GM21737 (cell line): Measurements from ENCODE around the gene IPO9.
"Not testable (repeated sequence)": the region's sequence is repeated elsewhere in the genome, so short reads cannot be mapped to it uniquely, and the experiment has no call there.

Source experiments
- ATAC-seq: cut with Tn5 transposase; IDR thresholded peaks from one replicate; pipeline ENCODE4 v1.9.1; 2021; ENCODE audit warnings: mild to moderate bottlenecking, moderate library complexity; ENCODE audit not compliant: unreplicated experiment

The IPO9 gene

DNA sequence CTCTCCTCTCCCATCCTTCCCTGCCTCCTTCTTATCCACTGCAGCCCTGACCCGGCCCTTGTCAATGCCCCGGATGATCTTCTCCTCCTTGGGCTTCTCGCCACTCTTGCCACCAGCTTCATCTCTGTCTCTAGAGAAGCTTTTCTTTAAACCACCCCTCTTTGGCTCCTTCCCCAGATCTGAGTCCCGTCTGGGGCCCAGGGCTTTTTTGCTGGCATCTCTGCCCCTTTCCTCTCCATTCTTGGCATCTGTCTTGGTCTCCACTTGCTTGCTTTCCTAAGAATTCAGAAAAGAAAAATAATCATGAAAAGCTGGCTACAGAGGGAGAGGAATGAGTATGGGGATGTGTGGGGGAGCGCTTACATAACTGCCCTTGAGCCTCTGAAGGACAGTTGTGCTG, 71.5 kb downstream of the IPO9 start:
- no peak for ATAC-seq

DNA sequence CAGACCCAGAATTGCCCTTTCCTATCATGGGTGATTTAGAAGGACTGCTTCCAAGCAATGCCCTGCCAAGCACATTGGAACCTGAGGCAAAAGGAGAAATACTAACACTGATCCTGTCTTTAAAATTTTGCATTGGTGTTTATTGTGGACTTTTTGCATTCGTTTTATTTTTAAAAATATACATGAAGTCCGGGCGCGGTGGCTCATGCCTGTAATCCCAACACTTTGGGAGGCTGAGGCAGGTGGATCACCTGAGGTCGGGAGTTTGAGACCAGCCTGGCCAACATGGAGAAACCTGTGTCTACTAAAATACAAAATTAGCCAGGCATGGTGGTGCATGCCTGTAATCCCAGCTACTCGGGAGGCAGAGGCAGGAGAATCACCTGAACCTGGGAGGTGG, 72.1 kb downstream of the IPO9 start:
- ATAC-seq: not testable (repeated sequence)

DNA sequence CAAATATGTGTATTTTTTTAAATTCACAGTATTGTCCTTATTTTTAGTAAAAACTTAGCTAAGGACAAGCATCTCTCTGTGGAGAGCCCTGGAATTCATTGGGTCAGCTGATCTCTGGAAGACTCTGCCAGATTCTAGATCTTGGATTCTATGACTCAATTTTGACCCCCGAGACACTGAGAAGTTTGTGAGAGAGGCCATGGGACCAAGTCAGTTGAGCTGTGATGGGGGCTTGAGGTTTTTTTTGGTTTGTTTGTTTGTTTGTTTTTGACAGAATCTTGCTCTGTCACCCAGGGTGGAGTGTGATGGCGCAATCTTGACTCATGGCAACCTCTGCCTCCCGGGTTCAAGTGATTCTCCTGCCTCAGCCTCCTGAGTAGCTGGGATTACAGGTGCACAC, 73.2 kb downstream of the IPO9 start:
- no peak for ATAC-seq

DNA sequence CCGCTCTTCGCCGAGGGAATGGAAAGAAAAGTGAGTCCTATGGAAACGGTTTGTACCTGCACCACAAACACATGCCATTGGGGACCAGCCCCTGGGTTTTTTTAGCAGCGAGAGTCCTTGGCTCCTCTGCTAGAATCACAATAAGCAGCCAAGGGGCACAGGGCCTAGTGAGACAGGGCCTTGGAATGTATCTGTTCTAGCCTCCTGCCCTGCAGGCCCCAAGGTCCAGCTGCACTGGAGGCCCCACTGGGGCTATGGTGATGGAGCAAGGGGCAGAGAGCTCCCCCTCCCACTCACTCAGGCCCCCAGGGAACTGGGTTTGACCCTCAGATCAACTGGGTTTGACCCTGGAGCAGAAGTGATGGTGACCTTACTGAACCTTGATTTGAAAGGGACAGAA, 74.2 kb downstream of the IPO9 start:
- no peak for ATAC-seq

DNA sequence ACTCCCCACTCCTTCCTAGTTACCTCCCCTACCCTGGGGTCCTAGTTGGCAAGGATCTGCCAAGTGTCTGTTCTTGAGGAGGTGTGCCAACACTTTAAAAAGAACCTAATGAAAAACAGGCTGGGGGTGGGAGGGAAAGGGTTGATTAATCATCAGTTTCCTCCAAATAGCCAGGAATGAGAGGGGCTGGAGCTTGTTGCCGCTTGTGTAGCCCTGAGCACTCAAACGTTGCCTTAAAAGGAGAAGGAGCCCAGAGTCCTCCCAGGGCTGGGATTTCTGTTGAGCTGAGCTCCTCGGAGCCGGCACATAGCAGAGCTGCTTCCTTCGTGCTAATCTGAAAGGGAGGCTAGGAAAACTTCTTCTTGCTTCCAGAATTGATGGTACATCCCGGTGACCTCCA, 75.6 kb downstream of the IPO9 start:
- no peak for ATAC-seq

DNA sequence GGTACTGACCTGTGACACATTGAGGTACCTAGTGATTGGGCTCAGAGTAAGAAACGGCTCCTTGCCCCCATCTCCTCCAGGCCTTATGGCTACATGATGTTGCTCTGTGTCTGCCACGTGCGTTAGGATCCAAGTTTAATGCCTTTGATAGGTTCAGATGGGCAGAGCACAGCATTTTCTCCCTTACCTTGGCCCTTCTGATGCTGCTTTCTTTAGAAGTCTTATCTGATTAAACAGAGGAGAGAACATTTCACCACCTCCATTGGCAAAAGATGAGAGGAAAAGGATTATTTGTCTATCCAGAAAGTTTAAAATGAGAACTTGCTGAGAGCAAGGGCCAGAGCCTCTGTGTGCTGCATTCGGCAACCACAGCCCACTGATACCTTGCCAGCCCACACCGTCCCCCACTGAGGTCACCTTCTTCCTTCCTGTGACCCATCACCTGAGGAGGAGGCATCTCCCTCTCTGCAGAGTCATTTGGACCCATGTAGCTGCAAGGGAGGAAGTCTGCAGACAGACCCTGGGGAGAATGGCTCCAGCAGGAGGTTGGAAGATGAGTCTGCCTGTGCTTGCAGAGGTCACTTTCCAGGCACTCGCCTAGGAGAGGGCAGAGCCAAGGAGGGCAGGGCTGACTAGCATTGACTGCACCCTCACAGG, 76.4 kb downstream of the IPO9 start:
- no peak for ATAC-seq

DNA sequence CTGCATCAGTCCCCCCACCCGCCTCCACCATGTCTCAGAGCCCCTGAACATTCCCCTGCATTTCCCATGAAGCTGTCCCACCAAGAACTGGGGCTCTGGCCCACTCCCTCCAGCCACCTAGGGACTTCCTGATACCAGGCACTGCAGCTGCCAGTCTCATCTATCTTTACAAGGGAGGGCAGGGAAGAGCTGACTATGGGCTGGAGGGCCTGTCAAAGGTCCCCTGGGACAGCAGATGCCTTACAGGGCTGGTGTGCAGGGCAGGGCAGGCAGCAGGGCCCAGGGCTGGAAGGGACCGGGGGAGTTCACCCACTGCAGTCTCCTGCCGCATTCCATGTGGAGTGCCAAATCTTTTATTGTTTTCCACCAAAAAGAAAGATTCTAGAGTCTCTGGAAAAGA, 77.4 kb downstream of the IPO9 start:
- ATAC-seq: no peak

DNA sequence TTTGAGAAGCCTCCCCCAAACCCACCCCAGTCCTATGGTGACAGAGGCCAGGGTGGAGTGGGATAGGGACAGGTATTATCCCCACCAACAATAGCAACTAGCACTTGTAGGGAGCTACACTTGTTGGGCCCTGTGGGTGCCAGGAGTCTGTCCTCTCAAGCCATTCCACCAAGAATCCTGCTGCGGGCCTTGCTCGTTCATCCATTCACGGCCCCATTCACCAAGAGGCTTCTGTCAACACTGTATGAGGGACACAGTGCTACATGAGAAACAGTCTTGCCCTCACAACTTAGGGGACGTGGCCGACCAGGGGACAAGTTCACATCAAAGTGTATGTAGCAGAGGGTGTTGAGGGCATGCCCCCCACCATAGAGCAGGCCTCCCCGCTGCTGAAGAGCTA, 78.7 kb downstream of the IPO9 start:
- ATAC-seq: no peak

DNA sequence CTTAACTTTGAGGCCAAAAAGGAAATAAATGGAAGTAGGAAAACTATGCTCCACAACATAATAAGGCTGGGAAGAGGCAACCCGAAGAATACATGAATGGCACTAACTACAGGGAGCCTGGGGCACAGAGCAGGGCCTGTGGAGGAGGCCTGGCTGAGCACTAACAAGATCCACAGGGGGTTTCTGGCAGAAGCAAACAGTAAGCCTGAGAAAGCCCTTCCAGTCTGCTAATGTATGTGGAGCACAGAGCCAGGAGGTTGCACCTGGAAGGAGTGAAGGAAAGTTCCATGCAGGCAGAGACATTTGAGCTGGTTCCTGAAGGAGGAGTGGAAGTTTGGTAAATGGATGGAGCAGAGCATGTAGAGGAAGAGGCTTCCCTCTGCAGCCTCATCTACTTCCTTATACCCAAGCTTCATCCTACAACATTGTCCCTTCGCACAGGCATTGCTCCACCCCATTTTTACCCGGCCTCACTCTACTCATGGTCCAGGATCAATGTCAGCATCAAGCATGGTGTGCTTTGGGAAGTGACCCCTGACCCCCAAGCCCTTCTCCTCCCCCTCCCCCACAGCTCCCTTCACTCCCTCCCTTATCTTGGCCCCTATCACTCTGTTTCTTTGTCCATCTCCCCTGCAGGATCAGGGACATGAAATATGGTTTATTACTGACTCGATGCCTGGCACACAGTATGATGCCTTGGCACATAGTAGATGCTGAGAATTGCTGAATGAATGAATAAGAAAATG, 83.0 kb downstream of the IPO9 start:
- ATAC-seq: no peak

DNA sequence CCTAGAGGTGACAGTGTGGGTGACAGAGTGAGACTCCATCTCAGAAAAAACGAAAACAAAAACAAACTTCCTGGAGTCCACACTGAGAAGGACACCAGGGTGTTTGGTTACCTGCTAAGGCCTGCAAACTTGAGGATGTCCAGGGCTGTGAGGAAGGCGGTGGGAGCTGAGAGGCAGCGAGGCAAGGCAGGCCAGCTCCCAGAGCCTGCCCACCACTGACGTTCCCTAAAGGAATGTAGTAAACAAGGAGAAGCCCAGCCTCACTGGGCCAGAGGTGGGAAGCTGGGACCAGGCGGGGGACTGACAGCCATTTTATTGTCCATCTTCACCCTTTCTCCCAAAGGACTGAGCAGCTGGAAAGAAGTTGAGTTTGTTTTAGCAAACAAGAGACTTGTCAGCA, 83.9 kb downstream of the IPO9 start:
- ATAC-seq: no peak

DNA sequence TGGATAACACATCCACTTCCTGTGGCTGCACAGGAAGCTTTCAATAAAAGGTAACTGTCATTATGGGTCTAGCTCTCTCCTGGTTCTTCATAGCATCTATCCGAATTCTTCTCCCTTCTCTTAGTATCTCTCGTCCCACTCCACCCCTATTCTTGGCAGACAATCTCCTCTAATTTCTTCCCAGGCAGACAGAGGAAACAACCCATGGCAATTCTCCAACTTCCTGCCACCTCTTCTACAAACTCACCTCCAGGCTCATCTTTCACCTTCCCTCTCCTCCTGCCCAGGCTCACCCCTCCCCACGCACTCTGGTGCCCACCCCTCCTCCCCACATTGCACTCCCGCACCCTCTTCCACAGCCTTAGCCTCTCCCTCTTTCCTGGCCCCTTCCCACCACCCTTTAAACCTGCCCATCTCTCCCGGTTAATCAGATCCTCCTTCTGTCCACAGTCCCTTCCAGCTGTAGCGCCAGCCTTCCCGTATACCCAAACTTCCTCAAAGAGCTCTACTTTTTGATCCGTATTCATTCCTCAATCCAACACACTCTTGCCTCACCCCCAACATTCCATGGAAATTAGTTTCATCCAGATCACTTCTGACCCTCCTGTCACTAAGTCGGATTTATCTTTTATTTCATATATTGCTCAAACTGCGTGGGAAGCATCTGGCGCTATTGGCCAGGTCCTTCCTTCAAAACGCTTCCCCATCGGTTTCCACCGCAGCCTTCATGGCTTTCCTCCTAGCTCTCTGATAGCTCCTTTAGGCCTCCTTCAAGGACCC, 85.7 kb downstream of the IPO9 start:
- no peak for ATAC-seq

DNA sequence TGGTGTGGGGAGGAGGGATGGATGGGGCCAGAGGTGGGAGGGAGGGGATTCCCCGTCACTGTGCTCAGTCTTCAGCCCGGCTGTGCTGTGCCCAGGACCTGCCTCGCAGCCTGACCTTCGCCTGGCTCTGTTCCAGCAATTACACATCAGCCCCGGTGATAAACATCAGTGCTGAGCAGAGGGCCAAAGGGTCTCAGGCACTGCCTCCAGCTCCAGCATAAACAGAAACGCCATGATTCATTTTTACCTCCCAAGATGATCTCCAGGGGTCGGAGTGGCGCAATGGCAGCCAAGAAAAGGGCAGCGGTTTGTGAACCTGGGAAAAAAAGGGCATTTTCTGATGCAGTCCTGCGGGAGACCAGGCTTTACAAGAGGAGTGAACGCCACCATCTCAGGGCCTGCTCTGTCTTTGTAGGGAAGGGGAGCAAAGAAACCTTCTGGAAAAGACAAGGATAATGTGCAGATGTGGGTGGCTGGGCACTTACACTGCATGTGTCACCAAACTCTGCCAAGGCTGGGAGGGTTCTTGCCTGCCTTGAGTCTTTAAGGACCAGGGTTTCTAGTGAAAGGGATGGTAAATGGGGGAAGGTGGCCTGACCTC, 87.8 kb downstream of the IPO9 start:
- no peak for ATAC-seq

DNA sequence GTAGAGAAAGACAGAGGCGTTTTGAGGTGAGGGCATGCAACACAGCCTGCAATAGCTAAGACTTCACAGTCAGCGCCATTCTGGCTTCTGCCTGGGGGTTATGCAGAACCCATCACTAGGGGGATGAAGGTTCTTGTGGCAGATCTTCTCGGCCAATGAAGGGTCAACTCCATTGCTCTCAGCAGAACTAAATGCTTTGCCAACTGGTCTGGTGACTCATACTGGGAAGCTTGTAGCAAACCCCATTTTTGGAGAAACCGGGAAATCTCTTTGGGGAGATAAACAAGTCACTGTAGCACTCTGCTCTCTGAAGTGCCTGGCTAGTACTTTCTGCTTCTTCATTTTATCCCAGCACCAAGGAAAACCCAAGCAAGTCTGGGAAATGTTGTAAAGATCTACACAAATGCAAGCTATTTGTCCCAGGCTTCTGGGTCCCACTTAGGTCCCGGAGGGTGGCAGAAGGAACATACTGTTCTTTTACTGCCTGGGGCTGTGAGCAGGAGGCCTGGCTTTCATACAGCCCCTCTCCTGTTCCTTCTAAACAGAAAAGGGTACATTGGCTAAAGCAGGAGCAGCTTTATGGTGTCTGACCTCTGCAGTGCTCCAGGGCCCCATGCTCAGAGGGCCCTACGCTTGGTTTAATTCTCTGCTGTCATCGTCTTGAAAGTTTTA, 88.5 kb downstream of the IPO9 start:
- no peak for ATAC-seq

DNA sequence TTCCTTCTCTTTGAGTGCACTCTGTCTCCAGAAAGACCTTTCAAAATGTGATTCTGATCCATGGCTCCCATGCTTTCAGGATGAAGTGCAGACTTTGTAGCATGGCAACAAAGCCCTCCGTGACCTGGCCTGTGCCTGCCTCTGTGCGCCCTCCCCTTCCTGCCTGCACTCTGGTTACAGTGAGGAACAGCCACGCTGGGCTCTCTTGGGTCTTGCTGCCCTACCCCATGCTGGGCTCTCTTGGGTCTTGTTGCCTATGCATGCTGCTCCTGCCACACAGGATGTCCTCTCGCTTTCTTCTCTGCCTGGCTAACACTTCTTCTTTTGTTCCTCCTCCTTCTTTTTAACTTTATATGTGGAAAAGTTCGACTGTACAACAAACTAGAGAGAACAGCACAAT, 89.4 kb downstream of the IPO9 start:
- ATAC-seq: no peak

DNA sequence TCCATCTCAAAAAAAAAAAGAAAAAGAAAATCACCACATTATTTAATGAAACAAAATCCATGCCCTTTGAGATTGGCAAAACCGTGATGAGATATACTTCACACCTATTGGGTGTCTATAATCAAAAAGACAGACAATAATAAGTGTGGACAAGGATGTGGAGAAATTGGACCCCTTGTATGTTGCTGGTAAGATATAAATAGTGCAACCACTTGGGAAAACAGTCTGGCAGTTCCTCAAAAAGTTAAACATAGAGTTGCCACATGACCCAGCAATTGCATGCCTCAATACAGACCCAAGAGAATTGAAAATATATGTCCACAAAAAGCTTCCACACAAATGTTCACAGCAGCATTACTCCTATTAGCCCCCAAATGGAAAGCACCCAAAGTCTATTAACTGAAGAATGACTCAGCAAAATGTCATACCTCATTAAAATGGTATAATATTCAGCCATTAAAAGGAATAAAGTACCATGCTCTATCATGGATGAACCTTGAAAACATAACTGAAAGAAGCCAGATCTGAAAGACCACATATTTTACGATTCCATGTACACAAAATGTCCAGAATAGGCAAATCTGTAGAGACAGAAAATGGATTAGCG, 93.1 kb downstream of the IPO9 start:
- no peak for ATAC-seq

DNA sequence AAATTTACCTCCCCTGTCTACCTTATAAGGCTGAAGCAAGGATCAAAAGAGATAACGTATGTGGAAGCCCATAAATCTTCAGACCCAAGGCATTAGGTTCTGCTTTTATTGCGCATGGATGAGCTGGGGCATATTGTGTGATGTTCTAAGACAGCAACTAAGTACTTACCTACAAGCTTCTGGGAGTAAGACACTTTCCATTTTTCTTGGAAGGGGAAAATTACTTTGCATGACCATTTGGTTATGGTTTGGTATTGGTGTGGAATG, 96.3 kb downstream of the IPO9 start:
- no peak for ATAC-seq

DNA sequence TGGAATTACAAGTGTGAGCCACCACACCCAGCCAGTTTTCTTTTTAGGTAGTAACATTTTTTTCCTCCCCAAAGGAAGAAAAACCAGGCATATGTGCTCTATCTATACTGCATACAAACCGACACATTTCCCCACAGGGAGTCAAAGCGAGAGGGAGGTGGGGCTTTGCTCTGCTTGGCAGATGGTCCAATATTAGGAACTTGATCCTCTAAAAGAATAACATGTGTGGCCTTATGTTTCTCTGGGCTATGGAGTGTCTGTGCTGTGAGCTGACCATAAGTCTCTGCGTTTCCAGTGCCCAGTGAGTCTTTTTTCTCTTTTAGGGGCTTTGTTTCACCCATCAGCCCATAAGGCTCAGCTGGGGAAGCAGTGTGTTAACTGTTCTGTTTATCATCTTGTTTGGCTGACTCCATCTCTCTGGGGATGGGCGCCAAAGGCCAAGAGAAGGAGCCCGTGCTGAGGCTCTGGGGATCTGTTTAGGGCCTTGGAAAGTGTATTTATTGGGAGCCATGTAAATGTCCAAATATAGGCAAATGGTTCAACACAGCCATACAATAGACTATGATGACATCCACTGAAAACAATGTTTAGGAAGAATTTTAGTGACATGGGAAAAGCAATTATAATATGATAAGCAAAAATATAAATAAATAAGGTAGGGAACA, 97.2 kb downstream of the IPO9 start:
- no peak for ATAC-seq

DNA sequence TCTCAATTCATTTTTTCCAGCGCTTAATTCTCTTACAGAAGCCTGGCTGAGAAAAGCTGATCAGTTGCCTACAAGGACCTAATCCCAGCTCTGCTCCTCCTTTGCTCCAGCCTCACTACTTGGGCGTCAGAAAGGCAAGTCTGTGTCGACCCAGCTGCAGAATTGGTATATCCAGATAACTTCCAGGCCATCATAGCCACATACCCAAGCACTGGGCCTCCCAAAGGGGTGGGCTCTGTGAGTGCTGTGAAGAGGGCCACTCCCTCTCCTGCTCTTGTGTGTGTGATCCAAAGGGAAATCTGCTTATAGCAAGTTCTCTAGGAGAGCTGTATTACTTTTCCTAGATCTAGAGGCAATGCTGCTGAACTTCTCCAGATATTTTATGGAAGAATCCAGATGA, 99.3 kb downstream of the IPO9 start:
- ATAC-seq: no peak

DNA sequence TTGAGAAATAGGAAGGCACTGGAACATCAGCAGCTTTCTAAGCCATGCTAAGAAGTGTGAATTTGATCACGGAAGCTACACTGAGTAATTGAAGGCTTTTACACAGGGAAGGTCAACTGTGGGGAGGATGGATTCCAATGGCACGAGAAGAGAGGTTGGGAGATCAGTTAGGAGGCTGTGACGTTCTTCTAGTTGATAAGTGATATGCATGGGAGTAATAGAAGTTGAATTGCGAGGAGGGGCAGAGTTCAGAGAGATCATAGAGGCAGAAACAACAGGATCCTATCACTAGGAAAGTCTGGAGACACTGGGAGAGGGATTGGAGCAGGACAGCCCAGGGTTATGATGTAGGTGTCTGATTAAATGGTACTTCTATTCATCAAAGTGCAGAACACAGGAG, 101.2 kb downstream of the IPO9 start:
- no peak for ATAC-seq

DNA sequence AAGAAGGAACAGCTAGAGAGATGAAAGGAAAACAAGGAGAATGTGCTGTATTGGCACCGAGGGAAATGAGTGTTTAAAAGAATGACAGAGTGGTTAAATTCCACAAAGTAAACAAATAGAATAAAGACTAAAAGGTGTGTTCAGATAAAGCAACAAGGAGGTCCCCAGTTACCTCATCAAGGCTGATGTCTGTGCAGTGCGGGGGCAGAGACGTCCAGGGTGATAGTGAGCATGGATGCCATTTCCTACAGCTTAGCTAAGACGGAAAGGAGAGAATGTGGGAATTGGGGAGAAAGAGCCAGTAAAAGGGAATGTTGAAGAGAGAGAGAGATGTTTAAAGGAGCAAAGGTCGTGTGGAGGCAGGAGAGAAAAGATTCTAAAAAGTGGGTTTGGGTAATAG, 101.8 kb downstream of the IPO9 start:
- no peak for ATAC-seq
